HG03432 (cell line): Measurements from ENCODE around the gene PLAC9.
"Not testable (repeated sequence)": the region's sequence is repeated elsewhere in the genome, so short reads cannot be mapped to it uniquely, and the experiment has no call there.

Experiments
- ATAC-seq: cut with Tn5 transposase; IDR thresholded peaks from one replicate; pipeline ENCODE4 v1.9.1; 2021; ENCODE audit warnings: mild to moderate bottlenecking, moderate library complexity; ENCODE audit not compliant: unreplicated experiment

PLAC9 gene, protein sequence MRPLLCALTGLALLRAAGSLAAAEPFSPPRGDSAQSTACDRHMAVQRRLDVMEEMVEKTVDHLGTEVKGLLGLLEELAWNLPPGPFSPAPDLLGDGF

GRCh38 chr10:80132299-80133139 is at the start of gene PLAC9:
TSS of gene PLAC9 (plus strand) at chr10:80132730. CDS start at chr10:80132763, 33 bp downstream.
- no peak for ATAC-seq

DNA sequence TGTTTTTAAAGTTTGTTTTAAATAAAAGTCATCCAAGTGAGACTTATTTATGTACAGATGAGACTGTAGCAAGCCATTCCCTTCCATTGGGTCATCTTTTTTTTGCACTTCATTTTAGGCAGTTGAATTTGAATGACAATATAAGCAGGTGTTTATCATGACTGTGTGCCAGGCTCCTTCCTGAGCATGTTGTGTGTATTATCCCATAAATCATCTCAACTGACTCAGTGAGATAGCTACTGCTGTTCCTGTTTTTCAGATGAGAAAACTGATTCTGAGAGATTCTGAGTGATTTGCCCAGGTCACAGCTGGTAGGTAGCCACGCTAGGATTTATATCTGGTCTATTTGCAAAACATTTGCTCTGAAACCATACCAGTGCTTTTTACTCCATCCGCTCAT is 42.4 kb upstream of the PLAC9 start:
- ATAC-seq: no peak

DNA sequence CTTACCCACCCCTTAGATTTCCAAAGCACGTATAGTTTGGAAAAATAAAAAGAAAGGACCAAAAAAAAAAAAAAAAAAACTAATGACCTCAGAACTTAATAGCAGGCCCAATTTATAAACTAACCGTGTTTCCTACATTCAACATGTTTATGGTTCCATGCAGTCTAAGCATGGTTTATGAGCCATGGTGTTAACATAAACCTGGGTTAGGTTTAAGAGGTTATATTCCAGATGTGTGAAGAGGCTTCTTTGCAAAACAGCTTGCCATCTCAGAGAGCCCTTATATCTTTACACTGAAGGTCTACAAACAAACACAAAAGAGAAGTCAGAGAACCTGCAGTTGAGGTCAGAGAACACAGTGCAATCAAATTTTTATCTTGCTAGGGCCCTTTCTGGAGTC is 38.3 kb upstream of the PLAC9 start:
- no peak for ATAC-seq

- not testable (repeated sequence) for ATAC-seq
Measured at GRCh38 chr10:80098272-80098671, 34.3 kb upstream of the PLAC9 start.

DNA sequence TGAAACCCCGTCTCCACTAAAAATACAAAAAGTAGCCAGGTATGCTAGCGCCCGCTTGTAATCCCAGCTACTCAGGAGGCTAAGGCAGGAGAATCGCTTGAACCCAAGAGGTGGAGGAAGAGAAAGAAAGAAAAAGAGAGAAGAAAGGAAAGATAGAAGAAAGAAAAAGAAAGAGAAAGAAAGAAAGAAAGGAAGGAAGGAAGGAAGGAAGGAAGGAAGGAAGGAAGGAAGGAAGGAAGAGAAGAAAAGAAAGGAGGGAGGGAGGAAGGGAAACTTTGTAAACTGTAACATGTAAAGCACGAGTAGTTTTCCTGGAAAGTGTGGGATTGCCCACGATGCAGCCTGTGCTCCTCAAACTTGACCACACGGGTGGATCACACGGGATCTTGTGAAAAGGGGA is 33.2 kb upstream of the PLAC9 start:
- ATAC-seq: not testable (repeated sequence)

- no peak for ATAC-seq
Measured at GRCh38 chr10:80100116-80100515, 32.4 kb upstream of the PLAC9 start.

- no peak for ATAC-seq
Measured at GRCh38 chr10:80100861-80101695, 31.5 kb upstream of the PLAC9 start.

DNA sequence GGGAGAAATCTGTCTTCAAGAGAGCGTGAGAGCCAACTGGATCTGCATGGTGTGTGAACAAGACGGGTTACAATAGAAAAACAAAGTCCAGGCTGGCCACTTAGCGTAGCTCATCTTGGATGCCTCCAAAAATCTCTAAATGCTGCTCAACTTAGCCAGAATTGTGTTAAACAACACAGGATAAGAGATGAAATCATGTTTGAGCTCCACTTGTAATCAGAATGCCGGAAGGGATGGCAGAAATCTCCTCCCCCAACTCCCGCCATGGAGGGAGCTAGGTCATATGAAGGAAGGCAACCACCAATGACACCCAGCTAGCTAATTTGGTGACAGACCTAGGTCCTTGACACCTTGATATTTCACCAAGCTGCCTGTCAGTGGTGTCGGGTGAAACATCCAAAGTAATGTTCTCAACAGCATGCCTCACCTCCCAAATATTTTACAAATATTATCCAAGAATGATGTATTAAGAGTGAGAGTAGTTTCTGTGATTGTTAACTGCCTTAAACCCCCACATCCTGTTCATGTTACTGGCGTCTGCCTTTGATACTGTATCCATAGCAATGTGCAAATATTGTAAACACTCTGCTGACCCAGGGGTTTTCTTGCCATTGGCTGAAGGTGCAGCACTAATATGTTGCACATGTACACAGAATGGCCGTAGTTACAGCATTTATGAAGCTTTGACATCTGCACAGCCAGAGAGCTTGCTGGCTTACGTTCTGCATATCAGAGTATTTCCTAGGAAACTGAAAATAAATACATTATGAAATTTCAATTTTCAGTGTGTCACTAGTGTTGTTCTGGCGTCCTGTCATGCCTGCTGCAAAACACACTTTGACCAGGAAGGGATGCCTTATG is 28.2 kb upstream of the PLAC9 start:
- peak; percentile 88 for ATAC-seq

- no peak for ATAC-seq
Measured at GRCh38 chr10:80108576-80109239, 23.8 kb upstream of the PLAC9 start.

DNA sequence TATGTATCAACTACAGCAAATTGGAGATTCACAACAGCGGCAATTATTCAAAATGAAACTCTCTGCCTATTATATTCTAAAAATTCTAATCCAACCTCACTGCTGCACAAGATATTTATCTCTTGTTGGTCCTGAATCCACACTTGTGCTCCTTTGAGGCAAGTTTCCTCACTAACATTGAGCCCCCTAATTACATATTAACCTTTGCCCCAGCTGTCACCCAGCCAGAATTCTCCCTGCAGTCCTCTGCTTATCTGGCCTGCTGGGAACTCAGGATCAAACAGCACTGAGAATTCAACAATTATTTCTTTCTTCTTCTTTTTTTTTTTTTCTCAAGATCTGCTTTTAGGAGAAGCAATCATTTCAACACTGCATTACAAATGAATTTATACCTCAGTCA is 21.5 kb upstream of the PLAC9 start:
- ATAC-seq: no peak

DNA sequence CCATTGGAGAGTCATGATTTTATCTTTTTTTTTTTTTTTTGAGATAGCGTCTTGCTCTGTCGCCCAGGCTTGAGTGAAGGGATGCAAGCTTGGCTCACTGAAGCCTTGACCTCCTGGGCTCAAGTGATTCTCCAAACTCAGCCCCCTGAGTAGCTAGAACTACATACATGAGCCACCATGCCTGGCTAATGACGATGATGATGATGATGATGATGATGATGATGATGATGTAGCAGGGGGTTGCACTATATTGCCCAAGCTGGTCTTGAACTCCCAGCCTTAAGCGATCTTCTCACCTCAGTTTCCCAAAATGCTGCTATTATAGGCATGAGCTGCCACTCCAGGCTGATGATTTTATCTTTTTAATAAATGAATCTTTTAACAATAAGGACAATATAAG is 13.9 kb upstream of the PLAC9 start:
- no peak for ATAC-seq

- no peak for ATAC-seq
Measured at GRCh38 chr10:80122110-80122710, 10.3 kb upstream of the PLAC9 start.

- ATAC-seq: no peak
Measured at GRCh38 chr10:80122746-80123145, 9.8 kb upstream of the PLAC9 start.

GRCh38 chr10:80126876-80127275 is 5.7 kb upstream of the PLAC9 start:
- ATAC-seq: no peak

DNA sequence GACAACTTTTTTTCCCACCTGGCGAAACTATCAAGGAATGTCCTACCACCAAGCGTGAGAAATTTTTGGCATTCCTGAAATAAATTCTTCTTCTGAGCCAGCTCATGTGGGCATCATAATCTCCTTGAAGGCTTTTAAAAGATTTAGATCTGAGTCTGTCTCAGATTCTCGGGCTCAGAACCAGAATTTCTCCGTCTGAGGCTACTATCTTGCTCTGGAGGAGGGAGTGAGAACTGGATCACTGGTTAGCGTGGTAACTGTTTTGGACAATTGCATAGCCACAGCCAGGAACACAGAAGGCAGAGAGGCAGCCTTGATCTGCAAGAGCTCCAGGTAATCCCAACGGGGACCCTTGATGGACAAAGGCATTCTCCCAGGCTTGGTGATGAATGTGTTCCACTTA is 1.0 kb upstream of the PLAC9 start:
- no peak for ATAC-seq

DNA sequence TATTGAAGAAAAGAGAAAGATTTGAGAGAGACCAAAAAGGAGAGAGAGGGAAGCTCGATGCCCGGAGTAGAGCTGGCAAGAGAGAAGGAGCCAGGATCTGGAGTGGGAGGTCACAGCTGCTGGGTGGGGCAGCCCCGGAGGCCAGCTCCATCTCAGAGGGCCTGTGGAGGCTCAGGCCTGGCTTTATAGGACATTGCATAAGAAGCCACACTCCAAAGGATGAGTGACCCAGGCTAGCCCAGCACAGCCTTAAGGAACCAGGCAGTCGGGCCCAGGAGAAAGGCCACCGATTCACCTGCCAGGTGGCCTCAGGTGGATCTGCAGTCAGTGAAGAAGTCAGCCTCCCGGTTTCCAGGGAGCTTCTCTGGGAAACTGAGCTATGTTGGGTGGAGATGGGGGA is 676 bp downstream of the PLAC9 start:
- ATAC-seq: no peak

- not testable (repeated sequence) for ATAC-seq
Measured at GRCh38 chr10:80133687-80134086, 1.2 kb downstream of the PLAC9 start.

GRCh38 chr10:80136134-80136571 is 3.6 kb downstream of the PLAC9 start:
- no peak for ATAC-seq

DNA sequence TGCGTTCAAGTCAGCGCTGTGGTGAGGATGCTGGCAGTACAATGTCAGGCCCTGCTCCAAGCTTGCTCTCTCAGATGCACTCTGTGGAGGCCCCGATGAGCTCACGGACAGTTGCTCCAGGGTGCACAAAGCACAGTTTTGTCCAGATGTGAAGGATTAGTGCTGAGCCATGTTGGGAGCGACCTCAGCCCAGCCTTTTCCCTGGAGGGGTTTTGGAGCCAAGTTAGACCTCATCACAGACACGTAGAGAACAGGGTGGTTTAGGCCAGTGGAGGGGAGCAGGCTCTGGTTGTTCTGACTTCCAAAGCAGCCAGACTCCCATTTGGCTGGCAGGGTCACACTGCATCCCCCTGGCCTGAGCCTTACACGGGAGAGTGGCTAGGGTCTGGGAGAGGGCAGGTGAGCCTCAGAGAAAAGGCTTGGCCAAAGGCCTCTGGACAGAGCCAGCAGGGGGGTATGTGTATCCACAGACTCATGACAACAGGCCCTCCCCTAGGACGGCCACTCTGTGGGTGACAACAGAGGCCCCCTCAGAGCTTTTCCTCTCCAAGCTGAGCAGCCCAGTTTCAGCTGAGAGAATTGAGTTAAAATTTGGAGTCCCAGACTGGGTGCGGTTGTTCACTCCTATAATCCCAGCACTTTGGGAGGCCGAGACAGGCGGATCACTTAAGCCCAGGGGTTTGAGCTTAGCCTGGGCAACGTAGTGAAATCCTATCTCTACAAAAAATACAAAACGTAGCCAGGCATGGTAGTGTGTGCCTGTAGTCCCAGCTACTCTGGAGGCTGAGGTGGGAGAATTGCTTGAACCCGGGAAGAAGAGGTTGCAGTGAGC is 4.7 kb downstream of the PLAC9 start:
- ATAC-seq: no peak
